GM19438 (cell line): ENCODE data around the gene JAML.
A peak's percentile ranks its signal among the peaks of the same experiment; 100 is the strongest.

ENCODE experiments used
- ATAC-seq: cut with Tn5 transposase; IDR thresholded peaks from one replicate; pipeline ENCODE4 v1.9.1; 2021; ENCODE audit warnings: low read depth; ENCODE audit not compliant: unreplicated experiment

Gene JAML

GRCh38 chr11:118217575-118217974 is 7.2 kb downstream of the JAML start:
- ATAC-seq, result no peak

- ATAC-seq, result peak; percentile 57
These were observed 8.0 kb downstream of the JAML start for GRCh38 chr11:118216621-118217481.

- no peak for ATAC-seq
These were observed 9.0 kb downstream of the JAML start for GRCh38 chr11:118215765-118216164.

GRCh38 chr11:118215262-118215661 is 9.5 kb downstream of the JAML start:
- no peak for ATAC-seq

GRCh38 chr11:118214210-118214914 is 10.4 kb downstream of the JAML start:
- no peak for ATAC-seq

- ATAC-seq, result no peak
These were observed 11.0 kb downstream of the JAML start for GRCh38 chr11:118213781-118214180.

GRCh38 chr11:118213201-118213600 is 11.6 kb downstream of the JAML start:
- ATAC-seq, result no peak

GRCh38 chr11:118212781-118213191 is 12.0 kb downstream of the JAML start:
- ATAC-seq, result no peak

- no peak for ATAC-seq
These were observed 12.6 kb downstream of the JAML start for GRCh38 chr11:118212131-118212725.

GRCh38 chr11:118211006-118211405 is 13.8 kb downstream of the JAML start:
- no peak for ATAC-seq

GRCh38 chr11:118210323-118210722 is 14.5 kb downstream of the JAML start:
- ATAC-seq, result no peak

GRCh38 chr11:118209033-118209432 is 15.8 kb downstream of the JAML start:
- ATAC-seq, result no peak

- no peak for ATAC-seq
These were observed 17.7 kb downstream of the JAML start for GRCh38 chr11:118207079-118207478.

GRCh38 chr11:118206391-118207031 is 18.3 kb downstream of the JAML start:
- ATAC-seq, result no peak

- no peak for ATAC-seq
These were observed 19.0 kb downstream of the JAML start for GRCh38 chr11:118205606-118206378.

GRCh38 chr11:118202599-118203422 is 22.0 kb downstream of the JAML start:
- ATAC-seq, result peak; percentile 65

- ATAC-seq, result no peak
These were observed 22.8 kb downstream of the JAML start for GRCh38 chr11:118201966-118202365.

- ATAC-seq, result no peak
These were observed 23.7 kb downstream of the JAML start for GRCh38 chr11:118200901-118201680.

GRCh38 chr11:118200497-118200896 is 24.3 kb downstream of the JAML start:
- ATAC-seq, result no peak
